Measurements from ENCODE around the gene TNFAIP8L2.

Gene TNFAIP8L2

GRCh38 chr1:151165281-151165737 lies 8.9 kb downstream of the TNFAIP8L2 start:
- Histone ChIP-seq H3K9ac (ENCODE audit: low read length) (peak overlapping the region; percentile 92), H3K36me3 (ENCODE audit: control insufficient read depth in 1 of 2, insufficient read depth in 2 of 2, low read depth in 1 of 2, low read length in 2 of 2) (peaks cover 27 to 45% of the 10 kb centered on the region in 2 experiments), H3K23ac (ENCODE audit: low read length in 2 of 2) (no peak overlapping the region), H2AFZ (ENCODE audit: low read depth, low read length) (peak overlapping the region; percentile 75), H2BK12ac (ENCODE audit: low read length in 2 of 2) (no peak overlapping the region), H3K4ac (ENCODE audit: low read depth in 1 of 2, low read length in 2 of 2) (peak overlapping the region in 1 of 2 experiments; percentile 85), H3K4me3 (ENCODE audit: insufficient read depth in 1 of 2, low read depth in 1 of 2, low read length in 2 of 2) (peak overlapping the region; percentile 59 to 84), H3K14ac (ENCODE audit: low read length in 2 of 2) (no peak overlapping the region), H2BK120ac (ENCODE audit: low read depth, low read length) (no peak overlapping the region), H3K27me3 (ENCODE audit: control insufficient read depth in 1 of 2, insufficient read depth in 1 of 2, low read length in 2 of 2) (no peaks in the 10 kb centered on the region), H3K18ac (ENCODE audit: low read depth in 1 of 2, low read length in 2 of 2) (peak overlapping the region; percentile 34 to 84), H3K4me1 (ENCODE audit: control insufficient read depth, insufficient read depth, low read depth, low read length) (peaks cover 6% of the 10 kb centered on the region), H2BK5ac (ENCODE audit: low read depth, low read length, poor library complexity, severe bottlenecking) (no peak overlapping the region), H2BK15ac (ENCODE audit: low read depth, poor library complexity, severe bottlenecking) (no peak overlapping the region), H3K27ac (ENCODE audit: low read length, poor library complexity, severe bottlenecking) (peak overlapping the region; percentile 63), H4K8ac (ENCODE audit: low read length) (peak overlapping the region; percentile 89), H2AK5ac (ENCODE audit: low read length, severe bottlenecking) (peak overlapping the region; percentile 61), H3K4me2 (ENCODE audit: low read length, poor library complexity, severe bottlenecking) (peak overlapping the region; percentile 90), H4K91ac (ENCODE audit: low read length) (peak overlapping the region; percentile 8), H3K9me3 (ENCODE audit: control insufficient read depth, low read length) (no peaks in the 10 kb centered on the region), H3K79me1 (replicated peaks; ENCODE audit: low read length, poor library complexity, severe bottlenecking) (peaks cover 13% of the 10 kb centered on the region)
- WGBS = 4% methylated on average over 15 of the region's 15 CpGs
- peak; percentile 59 for DNase-seq

GRCh38 chr1:151165738-151166504 lies 9.5 kb downstream of the TNFAIP8L2 start, which contains the start of the genes LYSMD1 and SCNM1:
TSS of gene LYSMD1 (minus strand) at chr1:151165902. CDS start at chr1:151165258, 644 bp downstream.
TSS of gene SCNM1 (plus strand) at chr1:151166144. CDS start at chr1:151166153, 9 bp downstream.
- no peaks in the 10 kb centered on the region for H3K27me3 ChIP-seq (ENCODE audit: control insufficient read depth in 1 of 2, insufficient read depth in 1 of 2, low read length in 2 of 2)
- peak within 1 kb of the TSS; percentile 8 for H4K91ac ChIP-seq (ENCODE audit: low read length)
- H2BK15ac ChIP-seq (ENCODE audit: low read depth, poor library complexity, severe bottlenecking) = no peak within 1 kb of the TSS
- peak within 1 kb of the TSS; percentile 61 for H2AK5ac ChIP-seq (ENCODE audit: low read length, severe bottlenecking)
- H3K4ac ChIP-seq (ENCODE audit: low read depth in 1 of 2, low read length in 2 of 2) = peak within 1 kb of the TSS in 1 of 2 experiments; percentile 85
- no peak within 1 kb of the TSS for H3K23ac ChIP-seq (ENCODE audit: low read length in 2 of 2)
- under 1% methylated on average over 37 of the region's 38 CpGs for WGBS
- H4K8ac ChIP-seq (ENCODE audit: low read length) = peak within 1 kb of the TSS; percentile 91
- peak within 1 kb of the TSS; percentile 1 for H2BK5ac ChIP-seq (ENCODE audit: low read depth, low read length, poor library complexity, severe bottlenecking)
- H3K79me1 ChIP-seq (replicated peaks; ENCODE audit: low read length, poor library complexity, severe bottlenecking) = peaks cover 13% of the 10 kb centered on the region
- peaks cover 6% of the 10 kb centered on the region for H3K4me1 ChIP-seq (ENCODE audit: control insufficient read depth, insufficient read depth, low read depth, low read length)
- peak within 1 kb of the TSS in 1 of 2 experiments; percentile 68 for H3K14ac ChIP-seq (ENCODE audit: low read length in 2 of 2)
- H3K9me3 ChIP-seq (ENCODE audit: control insufficient read depth, low read length) = no peaks in the 10 kb centered on the region
- H2BK120ac ChIP-seq (ENCODE audit: low read depth, low read length) = peak within 1 kb of the TSS; percentile 11
- DNase-seq = peak; percentile 99
- H3K18ac ChIP-seq (ENCODE audit: low read depth in 1 of 2, low read length in 2 of 2) = peak within 1 kb of the TSS; percentile 34 to 84
- H3K4me2 ChIP-seq (ENCODE audit: low read length, poor library complexity, severe bottlenecking) = peak within 1 kb of the TSS; percentile 90
- H2AFZ ChIP-seq (ENCODE audit: low read depth, low read length) = peak within 1 kb of the TSS; percentile 75
- peak within 1 kb of the TSS; percentile 92 for H3K27ac ChIP-seq (ENCODE audit: low read length, poor library complexity, severe bottlenecking)
- H3K4me3 ChIP-seq (ENCODE audit: insufficient read depth in 1 of 2, low read depth in 1 of 2, low read length in 2 of 2) = peak within 1 kb of the TSS; percentile 74 to 84
- no peak within 1 kb of the TSS for H2BK12ac ChIP-seq (ENCODE audit: low read length in 2 of 2)
- peaks cover 28 to 45% of the 10 kb centered on the region in 2 experiments for H3K36me3 ChIP-seq (ENCODE audit: control insufficient read depth in 1 of 2, insufficient read depth in 2 of 2, low read depth in 1 of 2, low read length in 2 of 2)
- peak within 1 kb of the TSS; percentile 92 for H3K9ac ChIP-seq (ENCODE audit: low read length)

- H3K36me3 ChIP-seq (ENCODE audit: control insufficient read depth in 1 of 2, insufficient read depth in 2 of 2, low read depth in 1 of 2, low read length in 2 of 2) = peaks cover 31 to 47% of the 10 kb centered on the region in 2 experiments
- H3K23ac ChIP-seq (ENCODE audit: low read length in 2 of 2) = no peak overlapping the region
- 7% methylated on average over 15 of the region's 15 CpGs for WGBS
- H3K27me3 ChIP-seq (ENCODE audit: control insufficient read depth in 1 of 2, insufficient read depth in 1 of 2, low read length in 2 of 2) = no peaks in the 10 kb centered on the region
- H3K27ac ChIP-seq (ENCODE audit: low read length, poor library complexity, severe bottlenecking) = peak overlapping the region; percentile 92
- H2BK12ac ChIP-seq (ENCODE audit: low read length in 2 of 2) = no peak overlapping the region
- H4K91ac ChIP-seq (ENCODE audit: low read length) = no peak overlapping the region
- peak overlapping the region in 1 of 2 experiments; percentile 29 for H3K18ac ChIP-seq (ENCODE audit: low read depth in 1 of 2, low read length in 2 of 2)
- H3K4me2 ChIP-seq (ENCODE audit: low read length, poor library complexity, severe bottlenecking) = peak overlapping the region; percentile 60
- H3K14ac ChIP-seq (ENCODE audit: low read length in 2 of 2) = peak overlapping the region in 1 of 2 experiments; percentile 68
- peak overlapping the region; percentile 92 for H3K9ac ChIP-seq (ENCODE audit: low read length)
- H2BK5ac ChIP-seq (ENCODE audit: low read depth, low read length, poor library complexity, severe bottlenecking) = no peak overlapping the region
- no peak overlapping the region for H2BK120ac ChIP-seq (ENCODE audit: low read depth, low read length)
- peak overlapping the region; percentile 21 for H4K8ac ChIP-seq (ENCODE audit: low read length)
- H2BK15ac ChIP-seq (ENCODE audit: low read depth, poor library complexity, severe bottlenecking) = no peak overlapping the region
- H2AK5ac ChIP-seq (ENCODE audit: low read length, severe bottlenecking) = no peak overlapping the region
- no peaks in the 10 kb centered on the region for H3K9me3 ChIP-seq (ENCODE audit: control insufficient read depth, low read length)
- peaks cover 6% of the 10 kb centered on the region for H3K4me1 ChIP-seq (ENCODE audit: control insufficient read depth, insufficient read depth, low read depth, low read length)
- peak; percentile 88 for DNase-seq
- no peak overlapping the region for H3K4ac ChIP-seq (ENCODE audit: low read depth in 1 of 2, low read length in 2 of 2)
- no peak overlapping the region for H2AFZ ChIP-seq (ENCODE audit: low read depth, low read length)
- H3K79me1 ChIP-seq (replicated peaks; ENCODE audit: low read length, poor library complexity, severe bottlenecking) = peaks cover 13% of the 10 kb centered on the region
- H3K4me3 ChIP-seq (ENCODE audit: insufficient read depth in 1 of 2, low read depth in 1 of 2, low read length in 2 of 2) = peak overlapping the region; percentile 74 to 84
These were observed 10.1 kb downstream of the TNFAIP8L2 start for GRCh38 chr1:151166505-151166956.

GRCh38 chr1:151167116-151167515 lies 10.7 kb downstream of the TNFAIP8L2 start:
- 95% methylated on average over 6 of the region's 6 CpGs for WGBS
- H3K23ac ChIP-seq (ENCODE audit: low read length in 2 of 2) = no peak overlapping the region
- DNase-seq = no peak

More at GRCh38 chr1:151167116-151167515, 10.7 kb downstream of the TNFAIP8L2 start:
- Histone ChIP-seq H2BK15ac (ENCODE audit: low read depth, poor library complexity, severe bottlenecking) (no peak overlapping the region), H3K9me3 (ENCODE audit: control insufficient read depth, low read length) (no peaks in the 10 kb centered on the region), H2AK5ac (ENCODE audit: low read length, severe bottlenecking) (no peak overlapping the region), H3K4me3 (ENCODE audit: insufficient read depth in 1 of 2, low read depth in 1 of 2, low read length in 2 of 2) (peak overlapping the region in 1 of 2 experiments; percentile 84), H2BK120ac (ENCODE audit: low read depth, low read length) (no peak overlapping the region), H3K4me2 (ENCODE audit: low read length, poor library complexity, severe bottlenecking) (peak overlapping the region; percentile 60), H3K9ac (ENCODE audit: low read length) (peak overlapping the region; percentile 92), H2BK12ac (ENCODE audit: low read length in 2 of 2) (no peak overlapping the region), H2AFZ (ENCODE audit: low read depth, low read length) (no peak overlapping the region), H3K4ac (ENCODE audit: low read depth in 1 of 2, low read length in 2 of 2) (no peak overlapping the region), H3K79me1 (replicated peaks; ENCODE audit: low read length, poor library complexity, severe bottlenecking) (peaks cover 11% of the 10 kb centered on the region), H3K27me3 (ENCODE audit: control insufficient read depth in 1 of 2, insufficient read depth in 1 of 2, low read length in 2 of 2) (no peaks in the 10 kb centered on the region), H3K36me3 (ENCODE audit: control insufficient read depth in 1 of 2, insufficient read depth in 2 of 2, low read depth in 1 of 2, low read length in 2 of 2) (peaks cover 28 to 42% of the 10 kb centered on the region in 2 experiments), H4K8ac (ENCODE audit: low read length) (no peak overlapping the region), H4K91ac (ENCODE audit: low read length) (no peak overlapping the region), H3K18ac (ENCODE audit: low read depth in 1 of 2, low read length in 2 of 2) (no peak overlapping the region), H3K14ac (ENCODE audit: low read length in 2 of 2) (no peak overlapping the region), H3K4me1 (ENCODE audit: control insufficient read depth, insufficient read depth, low read depth, low read length) (peaks cover 6% of the 10 kb centered on the region), H2BK5ac (ENCODE audit: low read depth, low read length, poor library complexity, severe bottlenecking) (no peak overlapping the region), H3K27ac (ENCODE audit: low read length, poor library complexity, severe bottlenecking) (no peak overlapping the region)

Measured in mesenchymal stem cell (in vitro differentiated cells and primary cell).